ENCODE measurements around the gene DNAH6.

Gene DNAH6

DNA sequence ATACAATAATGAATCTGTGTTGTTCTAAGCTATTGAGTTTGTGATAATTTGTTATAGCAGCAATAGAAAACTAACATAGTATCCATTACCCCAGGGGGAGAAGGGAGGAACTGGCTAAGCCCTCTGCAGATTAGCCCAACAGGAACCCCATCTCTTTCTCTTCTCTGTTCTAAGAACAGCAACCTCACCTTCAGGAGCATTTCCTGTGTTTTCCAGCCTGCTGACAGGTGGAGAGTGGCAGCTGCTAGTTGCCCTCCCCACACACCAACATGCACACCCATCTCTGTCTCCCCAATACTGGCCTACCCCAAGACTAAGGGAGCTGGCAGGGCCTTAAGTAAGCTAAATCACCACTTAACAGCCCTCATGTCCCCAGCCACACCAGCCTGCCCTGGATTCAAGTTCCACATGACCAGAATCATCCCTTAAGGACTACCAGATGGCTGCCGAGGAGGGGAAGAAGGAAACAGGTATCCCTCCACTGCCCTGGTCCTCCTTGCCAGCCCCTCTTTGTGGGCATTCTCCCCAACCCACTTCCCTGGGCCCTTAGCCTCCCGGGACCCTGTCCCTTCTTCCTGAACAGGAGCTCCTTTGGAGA lies 311.8 kb downstream of the DNAH6 start:
- H3K4me1 ChIP-seq (ENCODE audit: insufficient read depth, insufficient read length) = peaks cover 6% of the 10 kb centered on the region
- H3K9me3 ChIP-seq (ENCODE audit: insufficient read depth, low read length) = no peaks in the 10 kb centered on the region
- TF ChIP-seq YY1 (IDR thresholded peaks at IDR 0.05; ENCODE audit: insufficient read depth, insufficient read length) (no peak), ZNF274 (IDR thresholded peaks at IDR 0.05; ENCODE audit: low read depth, low read length) (no peak), SUZ12 (IDR thresholded peaks at IDR 0.05; ENCODE audit: extremely low read depth, insufficient read depth, insufficient read length) (no peak)
- no peaks in the 10 kb centered on the region for H3K36me3 ChIP-seq (ENCODE audit: insufficient read depth, insufficient read length, low read length)
- H3K4me3 ChIP-seq (ENCODE audit: insufficient read length, low read depth) = no peak overlapping the region
- H3K9ac ChIP-seq (ENCODE audit: insufficient read length, low read depth) = no peak overlapping the region
- no peak for DNase-seq (ENCODE audit: low read depth, low spot score)
- no peaks in the 10 kb centered on the region for H3K27me3 ChIP-seq (ENCODE audit: insufficient read depth, insufficient read length)

DNA sequence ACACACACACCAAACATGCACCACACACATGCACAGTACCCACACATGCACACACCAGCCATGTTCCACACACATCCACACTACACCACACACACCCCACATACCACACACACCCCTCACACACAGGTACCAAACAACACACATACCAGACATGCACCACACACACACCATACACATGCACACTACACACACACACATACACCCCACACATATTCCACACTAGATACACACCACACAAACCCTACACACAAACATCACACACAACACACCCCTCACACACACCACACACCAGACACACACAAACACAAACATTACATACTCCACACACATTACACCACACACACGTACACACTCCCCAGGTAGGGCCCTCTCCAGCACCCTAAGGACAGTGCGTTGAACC lies 313.4 kb downstream of the DNAH6 start:
- no peaks in the 10 kb centered on the region for H3K27me3 ChIP-seq (ENCODE audit: insufficient read depth, insufficient read length)
- no peaks in the 10 kb centered on the region for H3K36me3 ChIP-seq (ENCODE audit: insufficient read depth, insufficient read length, low read length)
- no peak overlapping the region for H3K4me3 ChIP-seq (ENCODE audit: insufficient read length, low read depth)
- no peak for TF ChIP-seq ZNF274 (IDR thresholded peaks at IDR 0.05; ENCODE audit: low read depth, low read length)
- TF ChIP-seq SUZ12 (IDR thresholded peaks at IDR 0.05; ENCODE audit: extremely low read depth, insufficient read depth, insufficient read length) = no peak
- TF ChIP-seq YY1 (IDR thresholded peaks at IDR 0.05; ENCODE audit: insufficient read depth, insufficient read length) = no peak
- no peak for DNase-seq (ENCODE audit: low read depth, low spot score)
- H3K9ac ChIP-seq (ENCODE audit: insufficient read length, low read depth) = peak overlapping the region; percentile 9
- peaks cover 6% of the 10 kb centered on the region for H3K4me1 ChIP-seq (ENCODE audit: insufficient read depth, insufficient read length)
- H3K9me3 ChIP-seq (ENCODE audit: insufficient read depth, low read length) = no peaks in the 10 kb centered on the region

DNA sequence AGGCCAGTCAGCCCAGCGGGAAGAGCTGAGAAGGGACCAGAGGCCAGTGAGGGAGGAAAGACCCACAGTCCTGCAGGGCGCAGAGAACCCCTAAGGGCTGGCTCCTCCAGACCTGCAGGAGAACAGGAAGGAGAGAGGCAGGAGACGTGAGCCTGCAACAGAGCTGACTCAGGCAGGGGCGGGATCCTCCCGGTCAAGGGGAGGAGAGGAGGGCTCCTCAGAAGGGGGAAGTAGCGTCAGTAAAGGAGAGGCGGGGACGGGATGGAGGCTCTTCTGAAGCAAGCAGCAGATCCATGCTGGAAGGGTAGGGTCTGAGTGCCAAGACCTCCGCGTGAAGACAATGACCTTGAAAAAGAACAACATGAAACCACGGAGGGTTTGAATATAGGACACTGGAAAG lies 313.8 kb downstream of the DNAH6 start:
- Histone ChIP-seq H3K4me3 (ENCODE audit: insufficient read length, low read depth) (no peak overlapping the region), H3K27me3 (ENCODE audit: insufficient read depth, insufficient read length) (no peaks in the 10 kb centered on the region), H3K36me3 (ENCODE audit: insufficient read depth, insufficient read length, low read length) (no peaks in the 10 kb centered on the region), H3K4me1 (ENCODE audit: insufficient read depth, insufficient read length) (peaks cover 6% of the 10 kb centered on the region), H3K9ac (ENCODE audit: insufficient read length, low read depth) (peak overlapping the region; percentile 9), H3K9me3 (ENCODE audit: insufficient read depth, low read length) (no peaks in the 10 kb centered on the region)
- TF ChIP-seq ZNF274 (IDR thresholded peaks at IDR 0.05; ENCODE audit: low read depth, low read length) = no peak
- no peak for TF ChIP-seq SUZ12 (IDR thresholded peaks at IDR 0.05; ENCODE audit: extremely low read depth, insufficient read depth, insufficient read length)
- TF ChIP-seq YY1 (IDR thresholded peaks at IDR 0.05; ENCODE audit: insufficient read depth, insufficient read length) = no peak
- DNase-seq (ENCODE audit: low read depth, low spot score) = no peak

DNA sequence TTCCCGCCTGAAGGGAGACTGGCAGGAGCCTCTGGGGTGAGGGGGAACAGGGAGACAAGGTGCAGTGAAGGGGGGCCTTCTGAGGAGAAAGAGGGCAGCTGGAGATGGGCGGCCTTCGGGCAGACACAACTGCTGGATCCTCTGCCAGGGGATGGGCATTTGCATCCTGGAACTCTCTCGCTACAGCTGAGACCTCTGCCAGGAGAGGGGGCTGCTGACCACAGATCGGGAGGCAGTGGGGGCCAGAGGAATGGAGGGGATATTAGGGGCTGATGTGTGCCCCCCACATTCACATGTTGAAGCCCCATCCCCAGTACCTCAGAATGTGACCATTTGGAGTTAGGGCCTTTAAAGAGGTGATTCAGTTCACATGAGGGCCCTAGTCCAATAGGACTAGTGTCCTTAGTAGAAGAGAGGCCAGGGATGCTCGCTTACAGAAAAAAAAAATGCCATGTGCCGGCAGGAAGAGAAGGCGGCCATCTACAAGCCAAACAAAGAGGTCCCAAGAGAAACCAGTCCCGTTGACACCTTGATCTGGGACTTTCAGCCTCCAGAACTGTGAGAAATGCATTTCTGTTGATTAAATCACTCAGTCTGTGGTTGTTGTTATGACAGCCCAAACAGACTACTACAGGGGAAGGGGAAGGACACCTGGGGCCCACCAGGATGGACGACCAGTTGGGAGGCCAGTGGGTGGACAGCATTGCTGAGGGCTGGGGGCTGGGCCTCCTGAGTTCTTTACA lies 314.6 kb downstream of the DNAH6 start:
- Histone ChIP-seq H3K27me3 (ENCODE audit: insufficient read depth, insufficient read length) (no peaks in the 10 kb centered on the region), H3K9ac (ENCODE audit: insufficient read length, low read depth) (no peak overlapping the region), H3K4me1 (ENCODE audit: insufficient read depth, insufficient read length) (peaks cover 6% of the 10 kb centered on the region), H3K36me3 (ENCODE audit: insufficient read depth, insufficient read length, low read length) (no peaks in the 10 kb centered on the region), H3K4me3 (ENCODE audit: insufficient read length, low read depth) (no peak overlapping the region), H3K9me3 (ENCODE audit: insufficient read depth, low read length) (no peaks in the 10 kb centered on the region)
- DNase-seq (ENCODE audit: low read depth, low spot score) = no peak
- TF ChIP-seq SUZ12 (IDR thresholded peaks at IDR 0.05; ENCODE audit: extremely low read depth, insufficient read depth, insufficient read length) (no peak), ZNF274 (IDR thresholded peaks at IDR 0.05; ENCODE audit: low read depth, low read length) (no peak), YY1 (IDR thresholded peaks at IDR 0.05; ENCODE audit: insufficient read depth, insufficient read length) (no peak)

DNA sequence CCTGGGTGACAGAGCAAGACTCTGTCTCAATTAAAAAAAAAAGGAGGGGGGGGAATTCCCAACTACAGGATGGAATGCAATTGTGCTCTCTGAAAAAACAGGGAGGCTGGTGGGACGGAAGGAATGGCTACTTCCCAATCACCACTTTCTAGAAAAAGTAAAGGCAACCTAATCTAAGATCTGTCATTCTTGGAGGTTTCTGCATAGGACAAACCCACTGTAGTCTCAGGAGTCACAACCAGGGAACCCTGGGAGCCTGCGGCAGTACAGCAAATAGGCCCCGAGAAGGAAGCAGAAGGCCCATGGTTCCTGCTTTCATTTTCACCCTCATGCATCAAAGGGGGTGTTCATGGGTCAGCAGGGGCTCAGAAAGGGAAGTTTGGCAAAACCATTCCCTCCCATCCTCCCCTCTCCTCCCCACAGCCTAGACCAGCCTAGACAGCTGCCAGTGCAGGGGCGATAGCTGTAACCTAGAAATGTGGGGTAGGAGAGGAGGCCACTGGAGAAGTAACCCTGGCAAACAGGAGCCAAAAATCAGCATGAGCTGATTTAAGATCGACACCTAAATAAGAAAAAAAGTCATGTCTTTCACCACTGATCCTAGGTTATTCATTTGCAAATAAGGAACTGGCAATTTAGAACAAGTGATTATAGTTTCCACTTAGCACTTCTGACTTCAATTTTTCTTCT lies 316.6 kb downstream of the DNAH6 start:
- Histone ChIP-seq H3K36me3 (ENCODE audit: insufficient read depth, insufficient read length, low read length) (no peaks in the 10 kb centered on the region), H3K4me3 (ENCODE audit: insufficient read length, low read depth) (no peak overlapping the region), H3K4me1 (ENCODE audit: insufficient read depth, insufficient read length) (peaks cover 6% of the 10 kb centered on the region), H3K9ac (ENCODE audit: insufficient read length, low read depth) (no peak overlapping the region), H3K27me3 (ENCODE audit: insufficient read depth, insufficient read length) (no peaks in the 10 kb centered on the region), H3K9me3 (ENCODE audit: insufficient read depth, low read length) (no peaks in the 10 kb centered on the region)
- TF ChIP-seq ZNF274 (IDR thresholded peaks at IDR 0.05; ENCODE audit: low read depth, low read length) (no peak), YY1 (IDR thresholded peaks at IDR 0.05; ENCODE audit: insufficient read depth, insufficient read length) (no peak)
- no peak for DNase-seq (ENCODE audit: low read depth, low spot score)

DNA sequence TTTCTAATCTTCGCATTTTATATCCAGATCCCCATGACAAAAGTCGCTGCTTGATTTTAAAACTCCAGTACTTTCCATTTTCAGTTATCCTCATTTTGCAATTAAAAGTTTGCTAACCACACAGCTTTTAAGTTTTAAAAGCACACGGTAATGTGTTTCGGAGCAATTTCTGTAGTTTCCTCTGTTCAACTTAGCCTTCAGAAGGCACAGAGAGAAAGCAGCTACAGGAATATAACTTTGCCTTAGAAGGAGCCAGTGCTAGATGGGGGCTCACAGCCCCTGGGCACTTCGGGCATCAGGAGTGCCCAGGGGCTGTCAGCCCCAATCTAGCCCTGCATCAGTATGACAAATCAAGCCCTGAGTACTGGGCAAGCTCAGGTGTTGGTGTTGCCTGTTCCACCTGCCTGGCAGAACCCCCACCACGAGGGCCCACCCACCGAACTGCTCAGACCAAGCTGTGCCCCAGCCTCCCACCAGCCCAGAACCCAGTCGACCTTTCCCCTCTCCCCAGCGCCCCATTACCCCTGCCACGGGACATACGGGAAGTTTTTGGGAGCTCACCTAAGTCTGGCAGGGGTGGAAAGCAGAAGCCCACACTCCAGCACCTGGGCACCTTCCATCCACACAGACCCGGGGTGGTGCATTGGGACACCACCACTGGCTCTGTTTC lies 317.3 kb downstream of the DNAH6 start:
- TF ChIP-seq ZNF274 (IDR thresholded peaks at IDR 0.05; ENCODE audit: low read depth, low read length) (no peak), YY1 (IDR thresholded peaks at IDR 0.05; ENCODE audit: insufficient read depth, insufficient read length) (no peak), SUZ12 (IDR thresholded peaks at IDR 0.05; ENCODE audit: extremely low read depth, insufficient read depth, insufficient read length) (no peak)
- Histone ChIP-seq H3K27me3 (ENCODE audit: insufficient read depth, insufficient read length) (no peaks in the 10 kb centered on the region), H3K9me3 (ENCODE audit: insufficient read depth, low read length) (no peaks in the 10 kb centered on the region), H3K9ac (ENCODE audit: insufficient read length, low read depth) (no peak overlapping the region), H3K4me1 (ENCODE audit: insufficient read depth, insufficient read length) (peaks cover 6% of the 10 kb centered on the region), H3K4me3 (ENCODE audit: insufficient read length, low read depth) (no peak overlapping the region), H3K36me3 (ENCODE audit: insufficient read depth, insufficient read length, low read length) (no peaks in the 10 kb centered on the region)
- DNase-seq (ENCODE audit: low read depth, low spot score) = no peak

DNA sequence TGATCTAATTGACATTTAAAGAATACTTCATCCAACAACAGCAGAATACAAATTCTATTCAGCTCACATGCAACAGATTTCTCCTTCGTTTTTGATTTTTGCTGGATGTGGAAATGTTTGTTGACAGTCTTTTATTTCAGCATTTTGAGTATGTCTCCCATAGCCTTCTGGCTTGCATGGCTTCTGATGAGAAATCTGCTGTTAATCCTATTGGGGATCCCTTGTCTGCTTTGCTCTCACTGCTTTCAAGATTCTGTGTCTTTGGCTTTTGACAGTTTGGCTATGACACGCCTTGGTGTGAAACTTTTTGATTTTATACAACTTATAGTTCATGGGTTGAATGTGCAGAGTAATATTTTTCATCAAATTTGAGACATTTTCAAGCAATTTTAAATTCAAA lies 319.9 kb downstream of the DNAH6 start:
- no peak for DNase-seq (ENCODE audit: low read depth, low spot score)
- Histone ChIP-seq H3K9me3 (ENCODE audit: insufficient read depth, low read length) (no peaks in the 10 kb centered on the region), H3K4me3 (ENCODE audit: insufficient read length, low read depth) (no peak overlapping the region), H3K36me3 (ENCODE audit: insufficient read depth, insufficient read length, low read length) (no peaks in the 10 kb centered on the region), H3K4me1 (ENCODE audit: insufficient read depth, insufficient read length) (no peaks in the 10 kb centered on the region), H3K9ac (ENCODE audit: insufficient read length, low read depth) (no peak overlapping the region), H3K27me3 (ENCODE audit: insufficient read depth, insufficient read length) (no peaks in the 10 kb centered on the region)
- TF ChIP-seq SUZ12 (IDR thresholded peaks at IDR 0.05; ENCODE audit: extremely low read depth, insufficient read depth, insufficient read length) (no peak), ZNF274 (IDR thresholded peaks at IDR 0.05; ENCODE audit: low read depth, low read length) (no peak), YY1 (IDR thresholded peaks at IDR 0.05; ENCODE audit: insufficient read depth, insufficient read length) (no peak)

Measured in NT2/D1 (cell line).